ENCODE data around the gene SLC2A13.

SLC2A13 gene

DNA sequence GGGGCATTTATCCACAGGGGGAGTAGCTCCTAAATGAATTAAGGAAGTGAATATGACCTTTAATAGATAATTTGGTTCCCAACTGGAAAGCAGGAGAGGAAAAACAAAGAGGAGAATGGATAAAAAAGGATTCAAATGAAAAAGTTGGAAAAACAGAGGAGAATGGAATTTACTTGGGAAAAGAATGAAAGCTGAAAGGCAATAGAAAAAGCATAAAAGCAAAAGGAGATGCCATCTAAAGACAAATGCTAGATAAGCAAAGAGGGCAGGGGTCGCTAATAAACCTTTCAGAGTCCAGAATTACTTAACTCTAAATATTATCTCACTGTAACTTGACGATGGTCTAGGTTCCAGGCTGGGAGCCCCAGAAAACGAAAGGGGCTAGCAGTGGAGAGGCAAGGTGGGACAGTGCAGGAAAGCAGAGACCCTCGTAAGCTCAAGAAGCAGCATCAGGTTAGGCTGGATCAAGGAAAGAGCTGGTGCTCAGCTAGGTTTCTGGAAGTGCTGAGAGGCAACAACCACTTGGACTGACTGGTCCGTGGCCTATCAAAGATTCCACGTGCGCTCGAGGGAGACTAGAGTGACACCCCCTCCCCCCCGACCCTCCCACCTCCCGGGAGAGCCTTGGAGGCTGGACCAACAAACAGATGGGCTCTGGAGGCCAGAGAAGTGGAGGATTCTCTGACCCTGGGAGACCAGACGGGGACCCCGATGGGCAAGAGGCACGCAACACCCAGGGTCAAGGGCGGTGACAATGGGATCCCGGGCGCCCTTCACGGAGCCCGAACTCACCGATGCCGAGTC, 1.2 kb downstream of the SLC2A13 start:
- peak overlapping the region; percentile 96 for H3K4me3 ChIP-seq (ENCODE audit: low read length)
- H3K9me3 ChIP-seq (replicated peaks; ENCODE audit: low read length), result no peaks in the 10 kb centered on the region
- peak overlapping the region; percentile 96 for H3K4me2 ChIP-seq (ENCODE audit: low read length)
- H3K9ac ChIP-seq (ENCODE audit: low read depth, low read length), result peak overlapping the region; percentile 79
- no peaks in the 10 kb centered on the region for H3K27me3 ChIP-seq (ENCODE audit: control insufficient read depth, insufficient read depth, low read length)
- H3K4me1 ChIP-seq (ENCODE audit: control insufficient read depth, insufficient read depth, low read length), result peaks cover 6% of the 10 kb centered on the region
- H3K36me3 ChIP-seq (ENCODE audit: insufficient read depth, low read length), result no peaks in the 10 kb centered on the region

DNA sequence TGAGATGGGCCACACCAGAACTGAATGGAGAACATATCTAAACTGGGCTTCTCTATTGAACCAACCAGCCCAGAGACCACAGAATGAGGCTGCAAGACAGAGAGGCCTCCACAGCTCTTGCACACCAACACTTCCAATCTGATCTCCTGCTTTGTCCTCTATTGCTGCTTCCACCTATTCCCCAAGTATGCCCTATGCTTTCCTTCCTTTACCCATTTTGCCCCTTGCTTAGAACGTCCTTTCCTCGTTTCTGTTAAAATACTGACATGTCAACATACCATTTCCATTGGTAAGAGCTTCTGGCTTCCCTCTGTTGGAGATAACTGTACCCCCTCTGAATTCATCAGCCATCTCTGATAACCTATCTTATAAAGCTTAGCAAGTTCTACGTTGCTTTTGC, 2.8 kb downstream of the SLC2A13 start:
- no peak overlapping the region for H3K4me3 ChIP-seq (ENCODE audit: low read length)
- H3K9me3 ChIP-seq (replicated peaks; ENCODE audit: low read length), result no peaks in the 10 kb centered on the region
- H3K27me3 ChIP-seq (ENCODE audit: control insufficient read depth, insufficient read depth, low read length), result no peaks in the 10 kb centered on the region

GRCh38 chr12:40101747-40102146, 4.1 kb downstream of the SLC2A13 start:
- no peak overlapping the region for H3K4me3 ChIP-seq (ENCODE audit: low read length)
- H3K4me1 ChIP-seq (ENCODE audit: control insufficient read depth, insufficient read depth, low read length), result peaks cover 6% of the 10 kb centered on the region
- no peaks in the 10 kb centered on the region for H3K36me3 ChIP-seq (ENCODE audit: insufficient read depth, low read length)
- no peaks in the 10 kb centered on the region for H3K9me3 ChIP-seq (replicated peaks; ENCODE audit: low read length)
- no peak overlapping the region for H3K9ac ChIP-seq (ENCODE audit: low read depth, low read length)
- H3K4me2 ChIP-seq (ENCODE audit: low read length), result no peak overlapping the region
- no peaks in the 10 kb centered on the region for H3K27me3 ChIP-seq (ENCODE audit: control insufficient read depth, insufficient read depth, low read length)

More for the DNA sequence above, 2.8 kb downstream of the SLC2A13 start:
- Histone ChIP-seq H3K4me2 (ENCODE audit: low read length) (no peak overlapping the region), H3K4me1 (ENCODE audit: control insufficient read depth, insufficient read depth, low read length) (peaks cover 6% of the 10 kb centered on the region), H3K36me3 (ENCODE audit: insufficient read depth, low read length) (no peaks in the 10 kb centered on the region), H3K9ac (ENCODE audit: low read depth, low read length) (no peak overlapping the region)

GRCh38 chr12:40099423-40099853, 6.4 kb downstream of the SLC2A13 start:
- Histone ChIP-seq H3K4me3 (ENCODE audit: low read length) (no peak overlapping the region), H3K4me2 (ENCODE audit: low read length) (no peak overlapping the region), H3K27me3 (ENCODE audit: control insufficient read depth, insufficient read depth, low read length) (no peaks in the 10 kb centered on the region), H3K9ac (ENCODE audit: low read depth, low read length) (no peak overlapping the region), H3K4me1 (ENCODE audit: control insufficient read depth, insufficient read depth, low read length) (peaks cover under 1% of the 10 kb centered on the region), H3K36me3 (ENCODE audit: insufficient read depth, low read length) (no peaks in the 10 kb centered on the region), H3K9me3 (replicated peaks; ENCODE audit: low read length) (no peaks in the 10 kb centered on the region)

GRCh38 chr12:40098406-40099145, 7.3 kb downstream of the SLC2A13 start:
- Histone ChIP-seq H3K27me3 (ENCODE audit: control insufficient read depth, insufficient read depth, low read length) (no peaks in the 10 kb centered on the region), H3K36me3 (ENCODE audit: insufficient read depth, low read length) (no peaks in the 10 kb centered on the region), H3K4me1 (ENCODE audit: control insufficient read depth, insufficient read depth, low read length) (no peaks in the 10 kb centered on the region), H3K4me3 (ENCODE audit: low read length) (no peak overlapping the region), H3K9me3 (replicated peaks; ENCODE audit: low read length) (no peaks in the 10 kb centered on the region), H3K4me2 (ENCODE audit: low read length) (no peak overlapping the region), H3K9ac (ENCODE audit: low read depth, low read length) (no peak overlapping the region)

DNA sequence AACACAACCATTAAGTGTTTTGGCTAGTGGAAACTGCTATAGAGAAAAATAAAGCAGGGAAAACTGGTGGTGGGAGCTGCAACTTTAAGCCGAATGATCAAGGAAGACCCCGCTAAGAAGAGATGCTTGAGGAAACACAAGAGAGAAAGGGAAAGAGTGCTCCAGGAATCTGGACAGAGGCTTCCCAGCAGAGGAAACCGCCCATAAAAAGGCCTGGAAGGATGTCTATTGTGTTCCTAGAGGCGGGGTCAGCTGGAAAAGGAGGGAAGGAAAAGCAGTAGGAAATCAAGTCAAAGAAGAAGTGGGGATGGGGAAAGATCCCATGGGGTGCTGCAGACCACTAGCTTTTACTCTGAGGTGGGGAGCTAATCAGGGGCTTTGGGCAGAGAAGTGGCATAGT, 12.4 kb downstream of the SLC2A13 start:
- no peak overlapping the region for H3K4me3 ChIP-seq (ENCODE audit: low read length)
- H3K27me3 ChIP-seq (ENCODE audit: control insufficient read depth, insufficient read depth, low read length), result no peaks in the 10 kb centered on the region
- no peaks in the 10 kb centered on the region for H3K36me3 ChIP-seq (ENCODE audit: insufficient read depth, low read length)
- no peaks in the 10 kb centered on the region for H3K9me3 ChIP-seq (replicated peaks; ENCODE audit: low read length)
- no peak overlapping the region for H3K4me2 ChIP-seq (ENCODE audit: low read length)
- no peak overlapping the region for H3K9ac ChIP-seq (ENCODE audit: low read depth, low read length)
- no peaks in the 10 kb centered on the region for H3K4me1 ChIP-seq (ENCODE audit: control insufficient read depth, insufficient read depth, low read length)

- no peak overlapping the region for H3K4me2 ChIP-seq (ENCODE audit: low read length)
- H3K36me3 ChIP-seq (ENCODE audit: insufficient read depth, low read length), result no peaks in the 10 kb centered on the region
- no peaks in the 10 kb centered on the region for H3K4me1 ChIP-seq (ENCODE audit: control insufficient read depth, insufficient read depth, low read length)
- no peak overlapping the region for H3K9ac ChIP-seq (ENCODE audit: low read depth, low read length)
- H3K4me3 ChIP-seq (ENCODE audit: low read length), result no peak overlapping the region
- H3K9me3 ChIP-seq (replicated peaks; ENCODE audit: low read length), result no peaks in the 10 kb centered on the region
- no peaks in the 10 kb centered on the region for H3K27me3 ChIP-seq (ENCODE audit: control insufficient read depth, insufficient read depth, low read length)
These were observed 19.4 kb downstream of the SLC2A13 start for GRCh38 chr12:40086471-40086870.

DNA sequence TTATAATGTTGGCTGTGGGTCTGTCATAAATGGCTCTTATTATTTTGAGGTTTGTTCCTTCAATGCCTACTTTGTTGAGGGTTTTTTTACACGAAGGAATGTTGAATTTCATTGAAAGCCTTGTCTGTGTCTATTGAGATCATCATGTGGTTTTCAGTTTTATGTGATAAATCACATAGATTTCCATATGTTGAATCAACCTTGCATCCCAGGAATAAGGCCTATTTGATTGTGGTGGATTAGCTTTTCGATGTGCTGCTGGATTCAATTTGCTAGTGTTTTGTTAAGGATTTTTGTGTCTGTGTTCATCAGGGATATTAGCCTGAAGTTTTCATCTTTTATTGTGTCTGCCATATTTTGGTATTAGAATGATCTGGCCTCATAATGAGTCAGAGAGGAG, 27.6 kb downstream of the SLC2A13 start:
- H3K9me3 ChIP-seq (replicated peaks; ENCODE audit: low read length), result no peaks in the 10 kb centered on the region
- H3K36me3 ChIP-seq (ENCODE audit: insufficient read depth, low read length), result no peaks in the 10 kb centered on the region
- H3K4me3 ChIP-seq (ENCODE audit: low read length), result no peak overlapping the region
- peaks cover 7% of the 10 kb centered on the region for H3K4me1 ChIP-seq (ENCODE audit: control insufficient read depth, insufficient read depth, low read length)
- no peaks in the 10 kb centered on the region for H3K27me3 ChIP-seq (ENCODE audit: control insufficient read depth, insufficient read depth, low read length)
- no peak overlapping the region for H3K4me2 ChIP-seq (ENCODE audit: low read length)
- H3K9ac ChIP-seq (ENCODE audit: low read depth, low read length), result no peak overlapping the region

DNA sequence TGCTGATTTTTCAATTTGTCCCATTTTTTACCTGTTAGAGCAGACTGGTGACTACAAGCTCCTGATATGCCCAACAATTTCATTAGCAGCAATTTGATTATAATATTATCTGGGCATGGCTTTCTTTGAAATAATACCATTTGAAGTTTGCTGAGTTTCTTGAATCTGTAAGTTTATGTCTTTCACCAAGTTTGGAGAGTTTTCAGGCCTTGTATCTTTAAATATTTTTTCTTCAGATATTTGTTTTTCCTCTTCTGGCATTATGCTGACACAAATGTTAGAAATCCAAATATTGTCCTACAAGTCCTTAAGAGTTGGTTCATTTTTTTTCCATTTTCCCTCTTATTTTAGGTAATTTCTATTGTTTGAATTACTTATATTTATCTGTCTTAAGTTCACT, 30.4 kb downstream of the SLC2A13 start:
- H3K9me3 ChIP-seq (replicated peaks; ENCODE audit: low read length), result no peaks in the 10 kb centered on the region
- no peaks in the 10 kb centered on the region for H3K27me3 ChIP-seq (ENCODE audit: control insufficient read depth, insufficient read depth, low read length)
- H3K36me3 ChIP-seq (ENCODE audit: insufficient read depth, low read length), result no peaks in the 10 kb centered on the region
- H3K4me3 ChIP-seq (ENCODE audit: low read length), result no peak overlapping the region
- no peak overlapping the region for H3K4me2 ChIP-seq (ENCODE audit: low read length)
- no peak overlapping the region for H3K9ac ChIP-seq (ENCODE audit: low read depth, low read length)
- H3K4me1 ChIP-seq (ENCODE audit: control insufficient read depth, insufficient read depth, low read length), result peaks cover 7% of the 10 kb centered on the region

- no peaks in the 10 kb centered on the region for H3K4me1 ChIP-seq (ENCODE audit: control insufficient read depth, insufficient read depth, low read length)
- no peak overlapping the region for H3K9ac ChIP-seq (ENCODE audit: low read depth, low read length)
- no peak overlapping the region for H3K4me2 ChIP-seq (ENCODE audit: low read length)
- H3K36me3 ChIP-seq (ENCODE audit: insufficient read depth, low read length), result no peaks in the 10 kb centered on the region
- H3K9me3 ChIP-seq (replicated peaks; ENCODE audit: low read length), result no peaks in the 10 kb centered on the region
- no peak overlapping the region for H3K4me3 ChIP-seq (ENCODE audit: low read length)
- no peaks in the 10 kb centered on the region for H3K27me3 ChIP-seq (ENCODE audit: control insufficient read depth, insufficient read depth, low read length)
These were observed 37.5 kb downstream of the SLC2A13 start for GRCh38 chr12:40068416-40068815.

- no peaks in the 10 kb centered on the region for H3K9me3 ChIP-seq (replicated peaks; ENCODE audit: low read length)
- no peak overlapping the region for H3K4me2 ChIP-seq (ENCODE audit: low read length)
- H3K9ac ChIP-seq (ENCODE audit: low read depth, low read length), result no peak overlapping the region
- H3K36me3 ChIP-seq (ENCODE audit: insufficient read depth, low read length), result no peaks in the 10 kb centered on the region
- H3K27me3 ChIP-seq (ENCODE audit: control insufficient read depth, insufficient read depth, low read length), result no peaks in the 10 kb centered on the region
- H3K4me3 ChIP-seq (ENCODE audit: low read length), result no peak overlapping the region
- H3K4me1 ChIP-seq (ENCODE audit: control insufficient read depth, insufficient read depth, low read length), result no peaks in the 10 kb centered on the region
These were observed 40.2 kb downstream of the SLC2A13 start for GRCh38 chr12:40065636-40066035.

Data from skeletal muscle satellite cell (primary cell).